ENCODE measurements around the gene TMEM164.

Gene TMEM164

DNA sequence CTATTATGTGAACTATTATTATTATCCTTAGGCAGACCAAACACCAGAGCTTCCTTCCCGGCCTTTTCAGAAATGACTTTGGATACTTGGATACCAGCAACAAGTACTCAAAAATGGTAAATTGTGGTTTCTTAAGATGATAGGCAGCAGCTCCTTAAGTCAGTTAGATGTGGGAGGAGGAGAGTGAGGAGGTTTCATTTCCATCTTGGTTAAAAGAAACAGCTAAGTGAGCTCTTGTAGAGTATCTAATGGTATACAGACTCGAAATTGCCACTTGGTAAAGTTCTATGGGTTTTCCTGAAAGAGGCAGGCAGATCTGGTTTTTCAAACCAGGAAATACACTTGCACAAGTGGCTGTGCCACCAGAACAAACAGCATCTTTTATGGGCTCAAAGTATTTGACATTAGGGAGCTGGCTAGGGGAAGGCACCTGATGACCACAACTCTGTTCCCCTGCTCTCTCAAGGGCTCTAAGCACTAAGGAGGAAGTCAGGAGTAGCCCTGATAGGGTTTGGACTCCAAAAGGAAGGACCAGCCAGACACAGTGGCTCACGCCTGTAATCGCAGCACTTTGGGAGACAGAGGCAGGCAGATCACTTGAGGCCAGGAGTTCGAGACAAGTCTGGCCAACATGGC, 130.9 kb downstream of the TMEM164 start:
- Histone ChIP-seq H3K4me1 (ENCODE audit: control insufficient read depth, insufficient read depth, low read length) (no peaks in the 10 kb centered on the region), H3K27me3 (ENCODE audit: control insufficient read depth, insufficient read depth, low read length) (no peaks in the 10 kb centered on the region), H3K27ac (ENCODE audit: low read length) (no peak overlapping the region), H3K4me3 (ENCODE audit: low read length) (no peak overlapping the region), H3K9me3 (ENCODE audit: control insufficient read depth, insufficient read depth, low read length) (no peaks in the 10 kb centered on the region), H3K36me3 (ENCODE audit: control insufficient read depth, insufficient read depth, low read length) (no peaks in the 10 kb centered on the region)
- no peak for DNase-seq (ENCODE audit: low read depth, low spot score)
- WGBS (ENCODE audit: insufficient coverage, insufficient read length), result no CpG with 5 or more reads among the region's 5 CpGs

DNA sequence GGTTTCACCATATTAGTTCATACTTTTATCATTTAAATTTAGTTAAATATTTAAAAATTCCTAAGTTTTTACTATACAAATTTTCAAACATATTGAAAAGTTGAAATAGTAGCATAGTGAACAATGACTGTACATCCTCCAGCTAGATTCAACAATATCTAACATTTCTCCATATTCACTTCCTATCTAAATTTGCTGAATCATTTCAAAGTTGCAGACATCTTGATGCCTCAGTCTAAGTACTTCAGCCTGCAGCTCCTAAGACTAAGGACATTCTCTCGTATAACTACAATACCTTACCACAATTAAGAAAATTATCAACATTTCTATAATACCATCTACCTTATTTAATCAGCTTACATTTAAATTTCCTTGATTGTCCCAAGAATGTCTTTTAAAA, 132.7 kb downstream of the TMEM164 start:
- Histone ChIP-seq H3K27ac (ENCODE audit: low read length) (no peak overlapping the region), H3K4me3 (ENCODE audit: low read length) (no peak overlapping the region), H3K9me3 (ENCODE audit: control insufficient read depth, insufficient read depth, low read length) (no peaks in the 10 kb centered on the region), H3K4me1 (ENCODE audit: control insufficient read depth, insufficient read depth, low read length) (no peaks in the 10 kb centered on the region), H3K27me3 (ENCODE audit: control insufficient read depth, insufficient read depth, low read length) (no peaks in the 10 kb centered on the region), H3K36me3 (ENCODE audit: control insufficient read depth, insufficient read depth, low read length) (no peaks in the 10 kb centered on the region)
- no peak for DNase-seq (ENCODE audit: low read depth, low spot score)
- 100% methylated on average over 1 of the region's 1 CpG for WGBS (ENCODE audit: insufficient coverage, insufficient read length)

GRCh38 chrX:110136136-110136535, 133.2 kb downstream of the TMEM164 start:
- Histone ChIP-seq H3K27me3 (ENCODE audit: control insufficient read depth, insufficient read depth, low read length) (no peaks in the 10 kb centered on the region), H3K27ac (ENCODE audit: low read length) (no peak overlapping the region), H3K4me1 (ENCODE audit: control insufficient read depth, insufficient read depth, low read length) (no peaks in the 10 kb centered on the region), H3K36me3 (ENCODE audit: control insufficient read depth, insufficient read depth, low read length) (no peaks in the 10 kb centered on the region), H3K4me3 (ENCODE audit: low read length) (no peak overlapping the region), H3K9me3 (ENCODE audit: control insufficient read depth, insufficient read depth, low read length) (no peaks in the 10 kb centered on the region)
- DNase-seq (ENCODE audit: low read depth, low spot score), result no peak
- WGBS (ENCODE audit: insufficient coverage, insufficient read length), result no CpG with 5 or more reads among the region's 4 CpGs

- no peaks in the 10 kb centered on the region for H3K27me3 ChIP-seq (ENCODE audit: control insufficient read depth, insufficient read depth, low read length)
- H3K4me1 ChIP-seq (ENCODE audit: control insufficient read depth, insufficient read depth, low read length), result no peaks in the 10 kb centered on the region
- WGBS (ENCODE audit: insufficient coverage, insufficient read length), result no CpG with 5 or more reads among the region's 3 CpGs
- DNase-seq (ENCODE audit: low read depth, low spot score), result no peak
- no peak overlapping the region for H3K4me3 ChIP-seq (ENCODE audit: low read length)
- no peaks in the 10 kb centered on the region for H3K9me3 ChIP-seq (ENCODE audit: control insufficient read depth, insufficient read depth, low read length)
- H3K36me3 ChIP-seq (ENCODE audit: control insufficient read depth, insufficient read depth, low read length), result no peaks in the 10 kb centered on the region
- no peak overlapping the region for H3K27ac ChIP-seq (ENCODE audit: low read length)
Observed at GRCh38 chrX:110138557-110138956, 135.6 kb downstream of the TMEM164 start.

DNA sequence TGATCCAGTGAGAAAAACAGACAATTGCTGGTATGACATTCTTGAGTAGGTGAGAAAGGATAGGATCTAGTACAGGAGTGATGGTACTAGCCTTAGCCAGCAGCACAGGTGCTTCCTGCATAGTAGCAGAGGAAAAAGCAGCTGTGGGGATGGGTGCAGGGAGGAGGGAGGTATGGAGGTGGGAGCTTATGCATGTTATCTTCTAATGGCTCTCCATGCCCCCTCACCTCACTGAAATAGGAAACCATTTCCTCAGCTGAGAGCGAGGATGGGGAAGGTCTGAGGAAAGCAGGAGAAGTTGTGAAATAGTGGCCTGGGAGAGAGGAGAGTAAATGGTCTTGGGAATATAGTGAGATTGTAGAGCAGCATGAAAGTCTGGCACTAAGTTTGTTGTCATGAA, 136.3 kb downstream of the TMEM164 start:
- WGBS (ENCODE audit: insufficient coverage, insufficient read length), result no CpG with 5 or more reads among the region's 1 CpG
- no peaks in the 10 kb centered on the region for H3K9me3 ChIP-seq (ENCODE audit: control insufficient read depth, insufficient read depth, low read length)
- no peaks in the 10 kb centered on the region for H3K27me3 ChIP-seq (ENCODE audit: control insufficient read depth, insufficient read depth, low read length)
- H3K4me1 ChIP-seq (ENCODE audit: control insufficient read depth, insufficient read depth, low read length), result no peaks in the 10 kb centered on the region
- H3K36me3 ChIP-seq (ENCODE audit: control insufficient read depth, insufficient read depth, low read length), result no peaks in the 10 kb centered on the region
- no peak for DNase-seq (ENCODE audit: low read depth, low spot score)
- no peak overlapping the region for H3K4me3 ChIP-seq (ENCODE audit: low read length)
- no peak overlapping the region for H3K27ac ChIP-seq (ENCODE audit: low read length)

DNA sequence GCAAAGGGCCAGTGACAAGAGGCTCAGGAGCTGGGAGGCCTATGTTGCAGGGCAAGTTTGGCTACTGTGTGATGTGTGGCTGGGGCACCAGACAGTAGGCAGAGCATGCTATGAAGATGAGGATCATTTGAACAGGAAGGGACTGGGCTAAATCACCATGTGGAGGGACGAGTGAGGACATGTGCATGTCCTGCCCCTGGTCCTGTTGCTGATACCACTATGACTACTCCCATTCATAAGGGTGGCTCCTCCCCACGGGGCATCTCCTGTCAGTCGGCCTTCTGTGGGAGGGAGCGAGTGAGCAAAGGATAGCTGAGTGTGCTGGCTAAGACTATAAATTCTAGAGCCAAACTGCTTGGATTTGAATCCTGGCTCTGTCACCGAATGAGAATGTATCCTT, 139.2 kb downstream of the TMEM164 start:
- Histone ChIP-seq H3K27me3 (ENCODE audit: control insufficient read depth, insufficient read depth, low read length) (no peaks in the 10 kb centered on the region), H3K4me1 (ENCODE audit: control insufficient read depth, insufficient read depth, low read length) (no peaks in the 10 kb centered on the region), H3K4me3 (ENCODE audit: low read length) (no peak overlapping the region), H3K36me3 (ENCODE audit: control insufficient read depth, insufficient read depth, low read length) (no peaks in the 10 kb centered on the region), H3K27ac (ENCODE audit: low read length) (no peak overlapping the region), H3K9me3 (ENCODE audit: control insufficient read depth, insufficient read depth, low read length) (no peaks in the 10 kb centered on the region)
- DNase-seq (ENCODE audit: low read depth, low spot score), result no peak
- no CpG with 5 or more reads among the region's 5 CpGs for WGBS (ENCODE audit: insufficient coverage, insufficient read length)

GRCh38 chrX:110143454-110144210, 140.7 kb downstream of the TMEM164 start:
- no peaks in the 10 kb centered on the region for H3K9me3 ChIP-seq (ENCODE audit: control insufficient read depth, insufficient read depth, low read length)
- WGBS (ENCODE audit: insufficient coverage, insufficient read length), result no CpG with 5 or more reads among the region's 6 CpGs
- DNase-seq (ENCODE audit: low read depth, low spot score), result no peak
- no peak overlapping the region for H3K4me3 ChIP-seq (ENCODE audit: low read length)
- no peak overlapping the region for H3K27ac ChIP-seq (ENCODE audit: low read length)
- no peaks in the 10 kb centered on the region for H3K36me3 ChIP-seq (ENCODE audit: control insufficient read depth, insufficient read depth, low read length)
- no peaks in the 10 kb centered on the region for H3K27me3 ChIP-seq (ENCODE audit: control insufficient read depth, insufficient read depth, low read length)
- H3K4me1 ChIP-seq (ENCODE audit: control insufficient read depth, insufficient read depth, low read length), result no peaks in the 10 kb centered on the region

GRCh38 chrX:110145311-110145710, 142.4 kb downstream of the TMEM164 start:
- DNase-seq (ENCODE audit: low read depth, low spot score), result no peak
- Histone ChIP-seq H3K4me3 (ENCODE audit: low read length) (no peak overlapping the region), H3K36me3 (ENCODE audit: control insufficient read depth, insufficient read depth, low read length) (no peaks in the 10 kb centered on the region), H3K27ac (ENCODE audit: low read length) (no peak overlapping the region), H3K27me3 (ENCODE audit: control insufficient read depth, insufficient read depth, low read length) (no peaks in the 10 kb centered on the region), H3K9me3 (ENCODE audit: control insufficient read depth, insufficient read depth, low read length) (no peaks in the 10 kb centered on the region), H3K4me1 (ENCODE audit: control insufficient read depth, insufficient read depth, low read length) (no peaks in the 10 kb centered on the region)

- DNase-seq (ENCODE audit: low read depth, low spot score), result no peak
- H3K36me3 ChIP-seq (ENCODE audit: control insufficient read depth, insufficient read depth, low read length), result no peaks in the 10 kb centered on the region
- H3K27me3 ChIP-seq (ENCODE audit: control insufficient read depth, insufficient read depth, low read length), result no peaks in the 10 kb centered on the region
- no peaks in the 10 kb centered on the region for H3K9me3 ChIP-seq (ENCODE audit: control insufficient read depth, insufficient read depth, low read length)
- no CpG with 5 or more reads among the region's 4 CpGs for WGBS (ENCODE audit: insufficient coverage, insufficient read length)
- H3K4me1 ChIP-seq (ENCODE audit: control insufficient read depth, insufficient read depth, low read length), result no peaks in the 10 kb centered on the region
- no peak overlapping the region for H3K27ac ChIP-seq (ENCODE audit: low read length)
- no peak overlapping the region for H3K4me3 ChIP-seq (ENCODE audit: low read length)
Observed at GRCh38 chrX:110145854-110146253, 142.9 kb downstream of the TMEM164 start.

- Histone ChIP-seq H3K36me3 (ENCODE audit: control insufficient read depth, insufficient read depth, low read length) (no peaks in the 10 kb centered on the region), H3K27ac (ENCODE audit: low read length) (no peak overlapping the region), H3K4me3 (ENCODE audit: low read length) (no peak overlapping the region), H3K27me3 (ENCODE audit: control insufficient read depth, insufficient read depth, low read length) (no peaks in the 10 kb centered on the region), H3K9me3 (ENCODE audit: control insufficient read depth, insufficient read depth, low read length) (no peaks in the 10 kb centered on the region), H3K4me1 (ENCODE audit: control insufficient read depth, insufficient read depth, low read length) (no peaks in the 10 kb centered on the region)
- no peak for DNase-seq (ENCODE audit: low read depth, low spot score)
- no CpG with 5 or more reads among the region's 2 CpGs for WGBS (ENCODE audit: insufficient coverage, insufficient read length)
Observed at GRCh38 chrX:110146521-110146920, 143.6 kb downstream of the TMEM164 start.

DNA sequence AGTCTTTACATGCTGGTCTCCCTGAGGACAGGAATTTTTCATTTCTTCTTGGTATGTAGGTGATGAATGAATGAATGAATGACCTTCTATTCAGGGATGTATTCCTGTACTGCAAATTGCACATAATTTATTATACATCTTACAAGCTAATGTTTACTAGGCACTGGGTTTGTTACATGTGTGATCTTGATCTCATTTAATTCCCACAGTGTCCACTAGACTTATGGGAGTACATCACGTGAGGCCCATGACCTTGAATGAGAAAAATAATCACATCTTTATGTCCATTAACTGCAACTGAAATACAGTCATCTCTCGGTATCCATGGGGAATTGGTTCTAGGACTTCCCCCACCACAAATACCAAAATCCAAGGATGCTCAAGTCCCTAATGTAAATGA, 150.3 kb downstream of the TMEM164 start:
- Histone ChIP-seq H3K27ac (ENCODE audit: low read length) (no peak overlapping the region), H3K4me3 (ENCODE audit: low read length) (no peak overlapping the region), H3K9me3 (ENCODE audit: control insufficient read depth, insufficient read depth, low read length) (no peaks in the 10 kb centered on the region), H3K27me3 (ENCODE audit: control insufficient read depth, insufficient read depth, low read length) (no peaks in the 10 kb centered on the region), H3K36me3 (ENCODE audit: control insufficient read depth, insufficient read depth, low read length) (no peaks in the 10 kb centered on the region), H3K4me1 (ENCODE audit: control insufficient read depth, insufficient read depth, low read length) (no peaks in the 10 kb centered on the region)
- no peak for DNase-seq (ENCODE audit: low read depth, low spot score)
- WGBS (ENCODE audit: insufficient coverage, insufficient read length), result no CpG with 5 or more reads among the region's 2 CpGs
